HG03558 (cell line): ENCODE data around the gene MYO1D.

Experiments
- ATAC-seq: cut with Tn5 transposase; IDR thresholded peaks from one replicate; pipeline ENCODE4 v1.9.1; 2021; ENCODE audit warnings: moderate number of reproducible peaks; ENCODE audit not compliant: unreplicated experiment; ENCODE audit errors: extremely low read depth

The MYO1D gene

GRCh38 chr17:32602396-32602795, 274.5 kb downstream of the MYO1D start:
- no peak for ATAC-seq

GRCh38 chr17:32601866-32602265, 275.1 kb downstream of the MYO1D start:
- no peak for ATAC-seq

- ATAC-seq = no peak
These were observed 280.3 kb downstream of the MYO1D start for GRCh38 chr17:32596628-32597027.

- ATAC-seq = no peak
These were observed 280.7 kb downstream of the MYO1D start for GRCh38 chr17:32596206-32596605.

- no peak for ATAC-seq
These were observed 283.9 kb downstream of the MYO1D start for GRCh38 chr17:32593003-32593402.

- no peak for ATAC-seq
These were observed 285.5 kb downstream of the MYO1D start for GRCh38 chr17:32591405-32591804.

- no peak for ATAC-seq
These were observed 285.9 kb downstream of the MYO1D start for GRCh38 chr17:32590974-32591373.

- ATAC-seq = no peak
These were observed 287.9 kb downstream of the MYO1D start for GRCh38 chr17:32588982-32589381.

- ATAC-seq = no peak
These were observed 288.8 kb downstream of the MYO1D start for GRCh38 chr17:32588135-32588534.

- no peak for ATAC-seq
These were observed 290.3 kb downstream of the MYO1D start for GRCh38 chr17:32586666-32587065.

- ATAC-seq = no peak
These were observed 292.1 kb downstream of the MYO1D start for GRCh38 chr17:32584792-32585191.

- ATAC-seq = no peak
These were observed 293.9 kb downstream of the MYO1D start for GRCh38 chr17:32583053-32583452.

- no peak for ATAC-seq
These were observed 301.1 kb downstream of the MYO1D start for GRCh38 chr17:32575852-32576251.

GRCh38 chr17:32570081-32570396, 306.9 kb downstream of the MYO1D start:
- no peak for ATAC-seq

- ATAC-seq = peak; percentile 39
These were observed 307.5 kb downstream of the MYO1D start for GRCh38 chr17:32569171-32570080.

- no peak for ATAC-seq
These were observed 308.2 kb downstream of the MYO1D start for GRCh38 chr17:32568705-32569104.

- no peak for ATAC-seq
These were observed 309.4 kb downstream of the MYO1D start for GRCh38 chr17:32567511-32567910.

- ATAC-seq = no peak
These were observed 309.8 kb downstream of the MYO1D start for GRCh38 chr17:32567086-32567485.

GRCh38 chr17:32566303-32566702, 310.6 kb downstream of the MYO1D start:
- no peak for ATAC-seq

GRCh38 chr17:32565401-32565800, 311.5 kb downstream of the MYO1D start:
- no peak for ATAC-seq

GRCh38 chr17:32564325-32564724, 312.6 kb downstream of the MYO1D start:
- ATAC-seq = no peak

- ATAC-seq = no peak
These were observed 313.3 kb downstream of the MYO1D start for GRCh38 chr17:32563583-32563982.
